ENCODE results near the gene ZNF524.

Gene ZNF524

GRCh38 chr19:55611300-55611982, 11.4 kb downstream of the ZNF524 start:
- no peak for FAIRE-seq
- TF ChIP-seq CTCF (IDR thresholded peaks at IDR 0.05; ENCODE audit: insufficient read depth, missing control alignments) = no peak
- no peak for DNase-seq (ENCODE audit: insufficient read length, low spot score)

- FAIRE-seq (no peak), DNase-seq (ENCODE audit: insufficient read length, low spot score) (no peak)
- no peak for TF ChIP-seq CTCF (IDR thresholded peaks at IDR 0.05; ENCODE audit: insufficient read depth, missing control alignments)
Measured at GRCh38 chr19:55611983-55612645, 12.0 kb downstream of the ZNF524 start.

DNA sequence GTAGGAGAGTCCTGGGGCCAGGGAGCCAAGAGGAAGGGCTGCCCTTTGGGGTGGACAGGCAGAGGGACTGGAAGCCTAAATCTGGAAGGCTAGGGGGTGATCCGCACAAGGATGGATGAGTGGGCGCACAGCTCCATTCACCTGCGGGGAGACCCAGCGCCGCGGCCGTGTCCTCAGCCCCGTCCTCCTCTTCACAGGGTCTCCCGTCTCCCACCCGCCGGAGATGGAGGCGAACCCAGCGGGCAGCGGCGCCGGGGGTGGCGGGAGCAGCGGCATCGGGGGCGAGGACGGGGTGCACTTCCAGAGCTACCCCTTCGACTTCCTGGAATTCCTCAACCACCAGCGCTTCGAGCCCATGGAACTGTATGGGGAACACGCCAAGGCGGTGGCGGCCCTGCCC, 13.3 kb downstream of the ZNF524 start:
- FAIRE-seq (no peak), DNase-seq (ENCODE audit: insufficient read length, low spot score) (no peak)
- TF ChIP-seq CTCF (IDR thresholded peaks at IDR 0.05; ENCODE audit: insufficient read depth, missing control alignments) = no peak

- FAIRE-seq = no peak
- TF ChIP-seq CTCF (IDR thresholded peaks at IDR 0.05; ENCODE audit: insufficient read depth, missing control alignments) = no peak
- no peak for DNase-seq (ENCODE audit: insufficient read length, low spot score)
Measured at GRCh38 chr19:55613930-55614710, 14.0 kb downstream of the ZNF524 start.

GRCh38 chr19:55614711-55615542, 14.8 kb downstream of the ZNF524 start:
- FAIRE-seq (no peak), DNase-seq (ENCODE audit: insufficient read length, low spot score) (no peak)
- no peak for TF ChIP-seq CTCF (IDR thresholded peaks at IDR 0.05; ENCODE audit: insufficient read depth, missing control alignments)

DNA sequence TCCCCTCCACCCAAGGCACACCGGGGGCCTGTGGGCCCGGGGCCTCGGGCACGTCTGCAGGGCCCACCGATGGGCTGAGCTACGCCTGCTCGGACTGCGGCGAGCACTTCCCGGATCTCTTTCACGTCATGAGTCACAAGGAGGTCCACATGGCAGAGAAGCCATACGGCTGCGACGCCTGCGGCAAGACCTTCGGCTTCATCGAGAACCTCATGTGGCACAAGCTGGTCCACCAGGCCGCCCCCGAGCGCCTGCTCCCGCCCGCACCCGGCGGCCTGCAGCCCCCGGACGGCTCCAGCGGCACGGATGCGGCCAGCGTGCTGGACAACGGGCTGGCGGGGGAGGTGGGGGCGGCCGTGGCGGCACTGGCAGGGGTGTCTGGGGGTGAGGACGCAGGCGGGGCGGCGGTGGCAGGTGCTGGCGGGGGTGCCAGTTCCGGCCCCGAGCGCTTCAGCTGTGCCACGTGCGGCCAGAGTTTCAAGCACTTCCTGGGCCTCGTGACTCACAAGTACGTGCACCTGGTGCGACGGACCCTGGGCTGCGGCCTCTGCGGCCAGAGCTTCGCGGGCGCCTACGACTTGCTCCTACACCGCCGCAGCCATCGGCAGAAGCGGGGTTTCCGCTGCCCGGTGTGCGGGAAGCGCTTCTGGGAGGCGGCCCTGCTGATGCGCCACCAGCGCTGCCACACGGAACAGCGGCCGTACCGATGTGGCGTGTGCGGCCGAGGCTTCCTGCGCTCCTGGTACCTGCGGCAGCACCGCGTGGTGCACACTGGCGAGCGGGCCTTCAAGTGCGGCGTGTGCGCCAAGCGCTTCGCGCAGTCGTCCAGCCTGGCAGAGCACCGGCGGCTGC, 15.7 kb downstream of the ZNF524 start:
- DNase-seq (ENCODE audit: insufficient read length, low spot score) = no peak
- TF ChIP-seq CTCF (IDR thresholded peaks at IDR 0.05; ENCODE audit: insufficient read depth, missing control alignments) = no peak
- FAIRE-seq = no peak
